Muscle layer of duodenum (tissue), 2 donors: ENCODE results near the gene CCDC88C.

Experiments used
- H3K27ac ChIP-seq: one replicate; pipeline ENCODE4 v1.7.0; 2013; ENCODE audit warnings: mild to moderate bottlenecking, low read length
- H3K27me3 ChIP-seq: one replicate; pipeline ENCODE4 v1.7.0; 2013; ENCODE audit warnings: low read depth, mild to moderate bottlenecking, control low read depth, low read length
- H3K36me3 ChIP-seq, 2 donors: one replicate each; pipeline ENCODE4 v1.7.0; 2013; ENCODE audit warnings: low read length in 2 of 2, control low read depth in 1 of 2, mild to moderate bottlenecking in 1 of 2; ENCODE audit not compliant: insufficient read depth in 2 of 2, control insufficient read depth in 1 of 2
- H3K4me1 ChIP-seq, 2 donors: one replicate each; pipeline ENCODE4 v1.7.0; 2013; ENCODE audit warnings: low read length in 2 of 2, mild to moderate bottlenecking in 2 of 2, control low read depth in 1 of 2, moderate library complexity in 1 of 2; ENCODE audit not compliant: insufficient read depth in 2 of 2, control insufficient read depth in 1 of 2
- H3K4me3 ChIP-seq, 2 donors: one replicate each; pipeline ENCODE4 v1.7.0; 2013; ENCODE audit warnings: low read length in 2 of 2, low read depth in 1 of 2, mild to moderate bottlenecking in 1 of 2
- H3K9me3 ChIP-seq, 2 donors: one replicate each; pipeline ENCODE4 v1.7.0; 2013; ENCODE audit warnings: low read length in 2 of 2, control low read depth in 1 of 2, mild to moderate bottlenecking in 1 of 2; ENCODE audit not compliant: control insufficient read depth in 1 of 2
- donor health status: healthy.

CCDC88C gene

GRCh38 chr14:91354221-91354916 is 63.3 kb downstream of the CCDC88C start:
- Histone ChIP-seq H3K9me3 (no peaks in the 10 kb centered on the region), H3K4me3 (no peak overlapping the region), H3K27me3 (no peaks in the 10 kb centered on the region), H3K4me1 (peaks cover 8 to 18% of the 10 kb centered on the region in 2 donors), H3K36me3 (no peaks in the 10 kb centered on the region), H3K27ac (no peak overlapping the region)

- no peaks in the 10 kb centered on the region for H3K36me3 ChIP-seq
- peak overlapping the region; percentile 8 for H3K27ac ChIP-seq
- peaks cover 12 to 18% of the 10 kb centered on the region in 2 donors for H3K4me1 ChIP-seq
- no peaks in the 10 kb centered on the region for H3K27me3 ChIP-seq
- no peaks in the 10 kb centered on the region for H3K9me3 ChIP-seq
- no peak overlapping the region for H3K4me3 ChIP-seq
Observed at GRCh38 chr14:91352728-91353692, 64.6 kb downstream of the CCDC88C start.

GRCh38 chr14:91352053-91352452 is 65.6 kb downstream of the CCDC88C start:
- no peaks in the 10 kb centered on the region for H3K9me3 ChIP-seq
- peaks cover 12 to 18% of the 10 kb centered on the region in 2 donors for H3K4me1 ChIP-seq
- peak overlapping the region in 1 of 2 donors; percentile 2 for H3K4me3 ChIP-seq
- H3K36me3 ChIP-seq, result no peaks in the 10 kb centered on the region
- peak overlapping the region; percentile 23 for H3K27ac ChIP-seq
- H3K27me3 ChIP-seq, result no peaks in the 10 kb centered on the region

- H3K9me3 ChIP-seq, result no peaks in the 10 kb centered on the region
- H3K4me3 ChIP-seq, result peak overlapping the region; percentile 2 to 66
- peaks cover 12 to 18% of the 10 kb centered on the region in 2 donors for H3K4me1 ChIP-seq
- no peaks in the 10 kb centered on the region for H3K27me3 ChIP-seq
- peak overlapping the region; percentile 27 for H3K27ac ChIP-seq
- H3K36me3 ChIP-seq, result no peaks in the 10 kb centered on the region
Observed at GRCh38 chr14:91351512-91351862, 66.1 kb downstream of the CCDC88C start.

GRCh38 chr14:91350813-91351511 is 66.7 kb downstream of the CCDC88C start:
- Histone ChIP-seq H3K4me1 (peaks cover 12 to 18% of the 10 kb centered on the region in 2 donors), H3K36me3 (no peaks in the 10 kb centered on the region), H3K27me3 (no peaks in the 10 kb centered on the region), H3K27ac (peak overlapping the region; percentile 27), H3K4me3 (peak overlapping the region; percentile 2 to 66), H3K9me3 (no peaks in the 10 kb centered on the region)

- peaks cover 12 to 18% of the 10 kb centered on the region in 2 donors for H3K4me1 ChIP-seq
- no peaks in the 10 kb centered on the region for H3K9me3 ChIP-seq
- peak overlapping the region in 1 of 2 donors; percentile 66 for H3K4me3 ChIP-seq
- H3K27ac ChIP-seq, result no peak overlapping the region
- no peaks in the 10 kb centered on the region for H3K27me3 ChIP-seq
- H3K36me3 ChIP-seq, result no peaks in the 10 kb centered on the region
Observed at GRCh38 chr14:91350483-91350812, 67.2 kb downstream of the CCDC88C start.

- Histone ChIP-seq H3K4me3 (no peak overlapping the region), H3K27ac (peak overlapping the region; percentile 60)
Observed at GRCh38 chr14:91349481-91350074, 68.0 kb downstream of the CCDC88C start.

GRCh38 chr14:91348845-91349465 is 68.7 kb downstream of the CCDC88C start:
- Histone ChIP-seq H3K4me3 (no peak overlapping the region), H3K4me1 (peaks cover 12 to 18% of the 10 kb centered on the region in 2 donors), H3K27me3 (no peaks in the 10 kb centered on the region), H3K9me3 (no peaks in the 10 kb centered on the region), H3K27ac (peak overlapping the region; percentile 60), H3K36me3 (no peaks in the 10 kb centered on the region)

More at GRCh38 chr14:91349481-91350074, 68.0 kb downstream of the CCDC88C start:
- Histone ChIP-seq H3K36me3 (no peaks in the 10 kb centered on the region), H3K27me3 (no peaks in the 10 kb centered on the region), H3K4me1 (peaks cover 12 to 18% of the 10 kb centered on the region in 2 donors), H3K9me3 (no peaks in the 10 kb centered on the region)

- Histone ChIP-seq H3K9me3 (no peaks in the 10 kb centered on the region), H3K4me1 (peaks cover 3 to 5% of the 10 kb centered on the region in 2 donors), H3K27ac (no peak overlapping the region), H3K27me3 (no peaks in the 10 kb centered on the region), H3K36me3 (peaks cover 0 to under 1% of the 10 kb centered on the region in 2 donors), H3K4me3 (no peak overlapping the region)
Observed at GRCh38 chr14:91346838-91347173, 70.8 kb downstream of the CCDC88C start.

GRCh38 chr14:91344096-91344495 is 73.5 kb downstream of the CCDC88C start:
- H3K4me3 ChIP-seq, result no peak overlapping the region
- H3K4me1 ChIP-seq, result peaks cover 0 to 3% of the 10 kb centered on the region in 2 donors
- no peak overlapping the region for H3K27ac ChIP-seq
- H3K27me3 ChIP-seq, result no peaks in the 10 kb centered on the region
- H3K9me3 ChIP-seq, result no peaks in the 10 kb centered on the region
- peaks cover 2 to 7% of the 10 kb centered on the region in 2 donors for H3K36me3 ChIP-seq
